ENCODE data around the gene NAA80. TPM values are rescaled to one million over a fixed set of nuclear protein-coding genes. Genes with fewer than 3 reads are reported as not detected.

NAA80 gene
- total RNA-seq, 1 experiment from 2014 or later = 3.2 TPM

DNA sequence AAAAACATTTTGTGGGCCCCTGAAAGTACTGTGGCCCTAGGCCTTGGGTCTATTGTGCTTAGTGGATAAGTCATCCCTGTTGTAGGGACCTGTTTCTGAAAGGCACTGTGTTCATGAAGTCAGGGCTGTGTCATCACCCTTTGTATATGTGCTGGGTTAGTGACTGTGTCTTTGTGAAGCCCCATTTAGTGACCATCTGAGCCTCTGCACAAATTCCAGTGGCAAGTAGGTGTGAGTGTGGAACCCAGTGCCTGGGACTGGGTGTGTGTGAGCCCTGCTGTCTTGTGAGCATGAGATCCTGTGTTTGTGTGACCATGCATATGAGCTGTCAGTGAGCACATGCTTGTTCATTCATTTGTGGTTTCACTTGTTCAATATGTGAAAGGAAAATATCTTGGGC is 5.4 kb upstream of the NAA80 start:
- DNase-seq = no peak
- Histone ChIP-seq H3K36me3 (no peaks in the 10 kb centered on the region), H3K9me3 (replicated peaks) (0 out of 2 replicates have a peak, but pooled peaks cover 3% of the 10 kb centered on the region), H3K27ac (no peak overlapping the region), H3K4me3 (no peak overlapping the region), H3K27me3 (no peaks in the 10 kb centered on the region), H3K4me1 (peaks cover 8% of the 10 kb centered on the region; the same call in 1 of the 2 replicates)

DNA sequence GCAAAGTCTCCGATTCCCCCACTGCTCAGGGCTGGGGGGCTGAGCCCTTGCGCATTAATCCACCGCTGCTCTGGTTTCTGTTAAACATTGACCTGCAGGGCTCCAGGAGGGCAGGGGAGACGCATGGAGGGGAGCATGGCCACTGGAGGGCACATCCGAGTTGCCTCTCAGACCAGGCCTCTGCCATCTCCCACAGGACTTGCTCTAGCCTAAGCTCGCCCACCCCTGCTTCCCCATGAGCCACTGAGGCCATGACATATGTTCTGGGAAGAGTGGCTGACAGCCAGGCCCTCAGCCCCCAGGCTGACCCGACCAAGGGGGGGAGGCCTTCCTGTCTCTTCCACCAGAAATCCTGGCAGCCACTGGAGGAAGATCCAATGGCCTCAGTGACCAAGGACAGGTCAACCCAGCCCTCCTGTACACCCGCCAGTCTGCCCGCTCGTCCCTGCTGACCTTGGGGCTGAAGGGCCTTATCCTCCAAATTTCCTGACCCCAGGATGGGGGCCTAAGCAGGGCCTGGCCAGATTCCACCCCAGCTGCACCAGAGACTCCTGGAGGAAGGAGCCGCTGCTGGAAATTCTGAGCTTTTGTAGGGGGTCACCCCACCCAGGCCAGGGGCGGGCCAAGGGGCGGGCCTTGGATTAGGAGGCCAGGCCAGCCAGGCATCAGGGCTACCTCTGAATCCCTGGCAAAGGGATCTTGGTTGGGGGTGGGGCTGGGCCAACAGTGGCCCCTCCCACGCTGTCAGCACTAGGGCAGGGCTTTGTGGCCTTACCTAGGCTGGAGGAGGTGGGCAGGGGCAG is 4.0 kb upstream of the NAA80 start, which contains the start of gene HYAL1:
Gene HYAL1 (minus strand): TSS at position 562 of the 803 bp plus-strand sequence. CDS start 618 bp downstream, outside the sequence.
- peaks cover 8% of the 10 kb centered on the region; the same call in 1 of the 2 replicates for H3K4me1 ChIP-seq
- H3K36me3 ChIP-seq = no peaks in the 10 kb centered on the region
- no peak within 1 kb of the TSS for H3K27ac ChIP-seq
- 0 out of 2 replicates have a peak, but pooled peaks cover 3% of the 10 kb centered on the region for H3K9me3 ChIP-seq (replicated peaks)
- no peaks in the 10 kb centered on the region for H3K27me3 ChIP-seq
- no peak within 1 kb of the TSS for H3K4me3 ChIP-seq
- no peak for DNase-seq

DNA sequence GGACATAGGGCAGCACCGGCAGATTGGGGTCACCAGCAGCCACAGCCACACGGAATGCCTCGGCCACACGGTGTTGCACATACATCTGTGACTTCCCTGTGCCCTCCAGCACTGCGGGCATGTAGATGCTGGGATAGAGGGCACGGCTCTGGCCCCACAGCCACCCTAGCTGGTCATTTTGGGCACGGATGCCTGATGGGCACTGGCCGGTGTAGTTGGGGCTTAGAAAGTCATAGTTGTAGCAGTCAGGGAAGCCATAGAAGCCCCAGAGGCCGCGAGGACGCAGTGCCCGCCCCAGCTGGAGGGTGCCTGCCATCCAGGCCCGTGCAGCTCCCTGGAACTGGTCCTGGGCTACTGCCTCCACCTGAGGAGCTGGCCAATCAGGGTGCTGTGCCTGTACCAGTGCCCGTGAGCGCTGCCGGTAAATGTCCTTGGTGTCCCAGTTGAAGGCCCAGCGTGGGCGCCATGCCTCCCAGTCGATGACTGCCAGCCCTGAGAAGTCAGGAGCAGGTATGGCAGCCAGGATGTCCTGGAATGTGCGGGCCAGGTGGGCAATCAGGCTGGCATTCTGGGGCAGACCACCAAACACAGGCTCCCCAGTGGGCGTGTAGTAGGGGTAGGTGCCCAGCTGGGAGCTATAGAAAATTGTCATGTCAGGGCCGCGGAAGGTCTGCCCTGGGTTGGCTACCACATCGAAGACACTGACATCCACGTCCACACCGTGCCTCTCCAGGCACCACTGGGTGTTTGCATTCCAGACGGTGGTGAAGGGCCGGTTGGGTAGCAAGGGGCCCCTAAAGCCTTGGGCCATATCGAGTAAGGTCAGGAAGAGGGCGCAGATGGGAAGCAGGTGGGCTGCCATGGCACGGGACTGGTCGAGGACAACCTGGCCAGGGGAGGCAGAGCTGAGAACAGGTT is 3.1 kb upstream of the NAA80 start:
- no peak for DNase-seq
- H3K4me1 ChIP-seq = peaks cover 8% of the 10 kb centered on the region; the same call in 1 of the 2 replicates
- H3K27me3 ChIP-seq = no peaks in the 10 kb centered on the region
- no peaks in the 10 kb centered on the region for H3K9me3 ChIP-seq (replicated peaks)
- no peak overlapping the region for H3K4me3 ChIP-seq
- H3K27ac ChIP-seq = no peak overlapping the region
- H3K36me3 ChIP-seq = no peaks in the 10 kb centered on the region

DNA sequence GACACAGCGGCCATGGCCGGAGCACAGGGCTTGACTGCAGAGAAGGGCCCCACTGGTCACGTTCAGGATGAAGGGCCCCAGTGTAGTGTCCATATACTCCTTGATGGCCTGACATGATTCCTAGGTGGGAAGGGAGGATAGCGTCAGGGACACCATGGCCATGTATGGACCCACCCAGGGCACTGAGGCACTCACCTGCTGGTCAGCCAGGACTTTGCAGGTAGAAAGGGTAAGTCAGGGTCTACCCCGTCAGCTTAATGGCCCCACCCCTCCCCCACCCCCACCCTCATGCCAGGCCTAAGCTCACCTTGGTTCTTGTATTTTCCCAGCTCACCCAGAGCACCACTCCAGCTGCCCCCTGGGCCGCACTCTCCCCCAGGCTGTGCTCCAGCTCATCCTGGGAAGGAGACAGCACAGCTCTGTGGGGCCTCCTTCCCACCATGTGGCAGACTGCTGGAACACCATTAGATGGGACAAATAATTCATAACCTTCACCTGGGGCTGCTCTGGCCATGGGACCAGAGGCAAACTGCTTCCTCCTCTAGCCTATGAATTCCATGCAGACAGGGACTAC is 1.6 kb upstream of the NAA80 start:
- Histone ChIP-seq H3K27me3 (no peaks in the 10 kb centered on the region), H3K36me3 (no peaks in the 10 kb centered on the region), H3K4me3 (no peak overlapping the region), H3K9me3 (replicated peaks) (no peaks in the 10 kb centered on the region), H3K27ac (no peak overlapping the region; the same call in 1 of the 2 replicates), H3K4me1 (peaks cover 8% of the 10 kb centered on the region; the same call in 1 of the 2 replicates)
- DNase-seq = no peak

DNA sequence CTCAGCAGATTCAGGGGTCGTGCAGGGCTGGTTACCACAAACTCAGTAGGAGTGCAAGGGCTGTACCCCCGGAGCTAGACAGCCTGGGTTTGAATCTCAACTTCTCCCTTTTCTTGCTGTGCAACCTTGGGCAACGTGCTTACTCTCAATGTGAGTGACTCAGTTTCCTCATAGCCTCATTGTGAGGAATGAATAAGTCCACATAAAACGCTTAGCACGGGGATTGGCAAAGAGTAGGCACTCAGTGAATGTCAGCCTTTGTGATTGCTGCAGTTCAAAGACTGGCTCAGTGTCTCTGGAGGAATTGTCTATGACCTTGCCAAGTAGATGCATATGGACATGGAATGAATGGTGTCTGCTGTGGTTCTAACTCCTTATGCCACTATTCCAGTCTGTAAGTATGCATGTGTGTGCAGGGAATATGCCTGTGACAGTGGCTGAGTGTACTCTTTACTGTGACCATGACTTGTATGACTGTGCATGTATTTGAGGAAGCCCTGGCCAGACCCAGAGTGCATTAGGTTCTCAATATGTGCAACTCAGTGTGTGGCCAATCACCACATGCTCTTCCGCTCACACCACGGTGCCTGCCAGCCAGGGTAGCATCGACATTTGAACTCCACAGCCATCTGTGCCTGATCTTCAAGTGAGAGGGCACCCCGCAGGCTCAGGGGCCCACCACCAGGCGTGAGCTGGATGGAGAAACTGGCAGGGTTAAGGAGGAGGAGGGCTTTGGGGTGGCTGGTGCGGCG is 900 bp upstream of the NAA80 start:
- H3K27ac ChIP-seq = peak overlapping the region; percentile 42
- no peaks in the 10 kb centered on the region for H3K36me3 ChIP-seq
- no peaks in the 10 kb centered on the region for H3K27me3 ChIP-seq
- DNase-seq = peak; percentile 29 to 46
- peak overlapping the region; percentile 70 for H3K4me3 ChIP-seq
- H3K4me1 ChIP-seq = peaks cover 8% of the 10 kb centered on the region; the same call in 1 of the 2 replicates
- H3K9me3 ChIP-seq (replicated peaks) = no peaks in the 10 kb centered on the region

DNA sequence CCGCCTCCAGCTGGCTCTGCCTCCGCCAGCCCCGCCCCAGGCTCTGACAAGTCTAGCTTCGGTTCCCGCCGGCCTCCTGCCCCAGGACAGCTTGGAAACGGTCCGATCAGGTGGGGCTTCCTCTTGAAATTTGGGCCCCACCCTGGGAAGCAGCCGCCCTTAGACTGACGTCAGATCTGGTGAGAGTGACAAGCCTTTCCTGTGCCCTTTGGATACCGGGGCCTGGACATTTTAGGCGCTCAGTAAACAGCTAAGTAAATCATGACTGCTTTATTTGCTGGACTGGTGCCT is 378 bp upstream of the NAA80 start:
- DNase-seq = no peak
- Histone ChIP-seq H3K27me3 (no peaks in the 10 kb centered on the region), H3K4me1 (peaks cover 8% of the 10 kb centered on the region; the same call in 1 of the 2 replicates), H3K9me3 (replicated peaks) (no peaks in the 10 kb centered on the region), H3K36me3 (no peaks in the 10 kb centered on the region), H3K27ac (peak overlapping the region; percentile 42), H3K4me3 (peak overlapping the region; percentile 70)

DNA sequence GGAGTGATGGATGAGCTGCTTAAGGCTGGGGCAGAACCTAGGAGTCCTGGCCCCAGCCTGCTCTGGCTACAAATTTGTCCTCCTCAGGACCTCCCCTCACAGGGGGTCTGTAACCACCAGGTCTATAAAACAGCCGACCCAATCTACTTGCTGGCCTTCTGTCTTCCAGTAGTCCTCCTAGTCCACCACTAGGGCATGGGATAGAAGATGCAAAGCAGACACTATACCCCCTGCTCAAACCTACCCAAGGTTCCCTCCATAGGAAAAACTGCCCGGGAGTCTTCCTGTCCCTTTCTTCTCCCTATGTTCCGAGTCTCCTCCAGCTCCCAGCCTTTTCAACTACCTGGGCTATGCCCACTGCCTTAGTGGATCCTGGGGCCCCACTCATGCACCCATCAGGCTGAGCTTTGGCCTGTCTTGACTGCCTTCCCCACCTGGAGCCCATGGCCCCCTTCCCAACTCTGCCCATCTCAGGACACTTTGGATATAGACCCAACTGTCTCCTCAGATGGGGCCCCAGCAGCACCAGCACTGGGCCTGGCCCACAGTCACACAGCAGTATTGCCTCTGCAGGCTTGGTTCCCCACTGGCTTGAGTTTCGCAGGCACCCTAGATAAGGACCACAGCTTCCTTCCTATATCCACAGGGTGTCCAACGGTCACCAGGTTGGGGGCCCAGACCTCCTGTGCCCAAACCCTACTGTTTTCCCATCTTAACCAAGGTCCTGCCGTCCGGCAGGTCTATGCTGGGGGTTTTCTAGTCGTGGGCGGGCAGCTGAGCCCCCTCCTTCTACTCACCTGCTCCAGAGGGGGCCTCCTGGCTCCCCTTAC is 1.1 kb downstream of the NAA80 start:
- Histone ChIP-seq H3K4me3 (peak overlapping the region; percentile 70), H3K4me1 (peaks cover 8% of the 10 kb centered on the region; the same call in 1 of the 2 replicates), H3K27me3 (no peaks in the 10 kb centered on the region), H3K9me3 (replicated peaks) (no peaks in the 10 kb centered on the region), H3K36me3 (no peaks in the 10 kb centered on the region), H3K27ac (no peak overlapping the region)
- no peak for DNase-seq

DNA sequence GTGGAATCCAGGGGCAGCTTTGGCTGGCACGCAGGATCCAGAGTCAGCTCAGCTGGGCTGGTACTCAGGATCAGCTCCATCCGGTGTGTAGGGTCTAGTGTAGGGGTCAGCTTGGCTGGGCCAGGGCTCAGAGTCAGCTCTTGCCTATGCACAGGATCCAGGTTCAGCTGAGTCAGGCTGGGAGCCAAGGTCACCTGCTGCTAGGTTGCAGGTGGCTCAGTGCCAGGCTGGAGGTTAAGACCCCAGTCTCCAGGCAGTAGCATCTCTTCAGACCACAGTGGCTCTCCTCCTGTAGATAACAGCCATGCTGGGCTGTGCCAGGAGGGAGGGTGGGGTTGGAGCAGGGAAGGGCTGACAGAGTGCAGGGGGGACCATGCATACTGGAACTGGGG is 1.8 kb downstream of the NAA80 start:
- no peak overlapping the region for H3K4me3 ChIP-seq
- H3K27me3 ChIP-seq = no peaks in the 10 kb centered on the region
- H3K9me3 ChIP-seq (replicated peaks) = no peaks in the 10 kb centered on the region
- H3K36me3 ChIP-seq = no peaks in the 10 kb centered on the region
- DNase-seq = no peak
- no peak overlapping the region for H3K27ac ChIP-seq
- peaks cover 8% of the 10 kb centered on the region; the same call in 1 of the 2 replicates for H3K4me1 ChIP-seq

DNA sequence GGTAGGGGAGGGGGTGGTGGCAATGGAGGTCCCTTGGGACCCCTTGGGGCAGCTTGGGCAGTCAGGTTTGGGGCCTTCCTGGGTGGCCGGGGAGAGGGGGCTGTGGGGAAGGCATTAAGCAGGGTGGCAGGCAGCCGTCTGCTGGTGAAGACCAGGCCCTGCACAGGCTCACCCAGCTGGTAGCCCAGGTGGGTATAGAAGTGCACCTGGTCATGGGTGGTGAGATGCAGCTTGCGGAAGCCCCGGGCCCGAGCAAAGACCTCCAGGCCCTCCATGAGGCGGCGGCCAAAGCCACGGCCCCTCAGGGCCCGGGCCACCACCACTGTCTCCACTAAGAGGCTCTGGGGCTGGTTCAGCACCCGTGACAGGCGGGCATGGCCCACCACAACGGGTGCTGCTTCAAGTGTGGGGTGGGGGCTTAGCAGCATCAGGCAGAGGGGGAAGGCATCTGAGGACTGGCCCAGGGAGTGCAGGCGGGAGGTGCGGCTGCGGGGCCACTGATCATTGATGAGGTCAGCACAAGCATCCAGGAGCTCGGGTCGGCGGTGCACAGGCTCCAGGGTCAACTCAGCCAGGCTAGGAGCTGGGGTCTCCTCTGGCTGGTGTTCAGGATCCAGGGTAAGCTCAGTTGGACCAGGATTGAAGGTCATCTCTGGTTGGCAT is 2.4 kb downstream of the NAA80 start:
- no peaks in the 10 kb centered on the region for H3K36me3 ChIP-seq
- H3K4me3 ChIP-seq = no peak overlapping the region
- peaks cover 8% of the 10 kb centered on the region; the same call in 1 of the 2 replicates for H3K4me1 ChIP-seq
- no peak for DNase-seq
- H3K9me3 ChIP-seq (replicated peaks) = no peaks in the 10 kb centered on the region
- no peak overlapping the region for H3K27ac ChIP-seq
- no peaks in the 10 kb centered on the region for H3K27me3 ChIP-seq

DNA sequence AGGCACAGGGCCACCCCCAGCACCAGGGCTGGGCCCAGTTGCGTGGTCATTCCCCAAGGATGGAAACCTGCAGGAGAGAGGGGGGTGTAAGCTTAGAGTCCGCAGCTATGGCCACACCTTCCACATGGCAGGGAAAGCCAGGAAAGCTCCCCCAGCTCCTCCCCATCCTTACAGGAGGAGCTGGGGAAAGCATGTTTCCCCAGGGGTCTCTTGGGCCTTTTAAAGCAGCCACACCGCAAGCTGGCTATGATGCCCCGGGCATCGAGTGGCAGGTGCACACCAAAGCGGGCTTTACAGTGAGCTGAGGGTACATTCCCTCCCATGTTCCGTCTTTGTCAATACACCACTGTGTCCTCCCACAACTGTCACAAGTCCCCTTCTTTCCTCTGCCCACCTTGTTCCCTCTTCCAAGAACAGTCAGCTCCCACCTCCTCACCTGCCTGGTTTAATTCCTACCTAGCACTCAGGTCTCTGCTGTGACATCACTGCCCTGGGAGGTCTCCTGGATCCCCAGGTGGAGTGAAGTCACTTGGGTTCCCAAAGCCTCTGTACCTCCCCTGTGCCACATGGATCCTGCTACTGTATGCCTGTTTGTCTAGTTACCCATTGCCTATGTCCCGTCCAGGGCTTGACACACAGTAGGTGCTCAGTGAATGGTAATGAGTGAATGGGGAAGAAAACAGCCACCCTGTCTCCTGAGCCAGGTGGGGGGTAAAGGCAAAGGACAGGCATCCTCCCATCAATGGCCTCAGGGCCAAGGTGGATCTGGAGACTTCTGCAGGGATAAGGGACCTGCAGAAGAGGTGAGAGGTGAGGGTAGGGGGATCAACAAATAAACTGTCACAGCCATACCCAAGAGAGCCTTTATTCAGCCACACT is 3.4 kb downstream of the NAA80 start:
- H3K27ac ChIP-seq = no peak overlapping the region
- DNase-seq = no peak
- H3K9me3 ChIP-seq (replicated peaks) = no peaks in the 10 kb centered on the region
- no peak overlapping the region for H3K4me3 ChIP-seq
- no peaks in the 10 kb centered on the region for H3K36me3 ChIP-seq
- H3K4me1 ChIP-seq = peaks cover 8% of the 10 kb centered on the region; the same call in 1 of the 2 replicates
- H3K27me3 ChIP-seq = no peaks in the 10 kb centered on the region

DNA sequence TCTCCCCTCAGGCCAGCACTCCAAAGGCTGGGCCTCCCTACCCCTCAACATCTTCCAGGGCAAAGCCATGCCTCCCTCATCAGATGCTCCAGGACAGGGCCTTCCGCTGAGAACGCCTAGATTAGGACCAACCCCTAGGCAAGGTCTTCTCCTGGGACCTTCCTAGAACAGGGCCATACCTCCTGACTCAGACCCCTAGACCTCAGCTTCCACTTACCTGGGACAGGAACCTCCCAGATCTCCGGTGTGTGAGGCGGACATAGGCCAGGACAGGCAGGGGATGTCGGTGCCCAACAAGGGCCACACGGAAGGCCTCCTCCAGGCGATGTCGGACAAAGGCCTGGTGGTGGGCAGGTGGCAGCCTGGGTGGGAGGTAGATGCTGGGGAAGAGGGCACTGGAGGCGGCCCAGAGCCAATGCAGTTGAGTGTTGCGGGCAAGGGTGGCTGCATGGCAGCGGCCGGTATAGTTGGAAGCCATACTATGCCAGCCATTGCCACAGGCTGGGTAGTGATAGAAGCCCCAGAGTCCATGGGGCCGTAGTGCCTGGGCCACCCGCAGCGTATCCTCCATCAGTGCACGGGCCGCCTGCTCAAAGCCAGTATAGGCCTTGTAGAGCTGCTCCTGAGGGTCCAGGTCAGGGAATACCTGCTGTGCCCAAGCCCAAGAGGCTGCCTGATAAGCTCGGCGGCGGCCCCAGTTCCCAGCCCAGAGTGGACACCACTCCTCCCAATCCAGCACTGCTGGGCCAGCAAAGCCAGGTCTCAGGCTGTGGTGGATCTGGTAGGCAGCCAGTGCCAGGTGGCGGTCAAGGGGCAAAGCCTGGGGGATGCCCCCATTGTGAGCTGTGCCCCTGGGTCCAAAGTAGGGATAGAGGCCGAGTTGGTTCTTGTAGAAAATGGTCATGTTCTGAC is 4.5 kb downstream of the NAA80 start:
- Histone ChIP-seq H3K27ac (no peak overlapping the region), H3K9me3 (replicated peaks) (no peaks in the 10 kb centered on the region), H3K27me3 (no peaks in the 10 kb centered on the region), H3K36me3 (peaks cover 8% of the 10 kb centered on the region), H3K4me1 (no peaks in the 10 kb centered on the region; the same call in 1 of the 2 replicates), H3K4me3 (no peak overlapping the region)
- DNase-seq = no peak
